GM18951 (cell line): ENCODE results near the gene C1orf167.
"Not testable (repeated sequence)": the region's sequence is repeated elsewhere in the genome, so short reads cannot be mapped to it uniquely, and the experiment has no call there.

Experiments
- POLR2A ChIP-seq: IDR thresholded peaks from 4 replicates; pipeline ENCODE4 v1.6.1; 2011; ENCODE audit warnings: mild to moderate bottlenecking; ENCODE audit not compliant: insufficient read length, insufficient read depth; ENCODE audit errors: extremely low read depth
- in situ Hi-C: fragments of 300-500 bp; cut with MboI; formaldehyde crosslinking; loops from one replicate; pipeline ENCODE4 v1.12.0; 2022; ENCODE audit warnings: low sequenced_read_pairs, mixed read lengths, inconsistent platforms; ENCODE audit not compliant: unreplicated experiment

C1orf167 gene

GRCh38 chr1:11797525-11798216 lies 35.7 kb downstream of the C1orf167 start:
- TF ChIP-seq POLR2A: no peak
- in situ Hi-C loops: no loop called here

GRCh38 chr1:11799099-11799498 lies 37.1 kb downstream of the C1orf167 start:
- no peak for TF ChIP-seq POLR2A
- in situ Hi-C loops: no loop called here

- no peak for TF ChIP-seq POLR2A
- in situ Hi-C loops: no loop called here
Observed at GRCh38 chr1:11799896-11800295, 37.9 kb downstream of the C1orf167 start.

GRCh38 chr1:11800391-11800755 lies 38.4 kb downstream of the C1orf167 start:
- in situ Hi-C loops: no loop called here
- TF ChIP-seq POLR2A: no peak

- in situ Hi-C loops: no loop called here
- no peak for TF ChIP-seq POLR2A
Observed at GRCh38 chr1:11800756-11801433, 38.9 kb downstream of the C1orf167 start.

GRCh38 chr1:11802616-11802972 lies 40.6 kb downstream of the C1orf167 start:
- no peak for TF ChIP-seq POLR2A
- in situ Hi-C loops: no loop called here

- in situ Hi-C loops: no loop called here
Observed at GRCh38 chr1:11802973-11803885, 41.2 kb downstream of the C1orf167 start.

GRCh38 chr1:11803924-11804665 lies 42.1 kb downstream of the C1orf167 start:
- in situ Hi-C loops: not testable (repeated sequence)

More at GRCh38 chr1:11802973-11803885, 41.2 kb downstream of the C1orf167 start:
- no peak for TF ChIP-seq POLR2A

- in situ Hi-C loops: no loop called here
Observed at GRCh38 chr1:11804666-11805421, 42.9 kb downstream of the C1orf167 start.

GRCh38 chr1:11805422-11806306 lies 43.7 kb downstream of the C1orf167 start, which contains the start of the genes CLCN6 and MTHFR:
TSS of gene CLCN6 (plus strand) at chr1:11806191. CDS start at chr1:11806263, 72 bp downstream.
TSS of gene MTHFR (minus strand) at chr1:11805964. CDS start at chr1:11803116, 2,848 bp downstream.
- peak; percentile 91 for TF ChIP-seq POLR2A
- in situ Hi-C loops: no loop called here

More at GRCh38 chr1:11804666-11805421, 42.9 kb downstream of the C1orf167 start:
- no peak for TF ChIP-seq POLR2A

GRCh38 chr1:11806307-11806936 lies 44.4 kb downstream of the C1orf167 start:
- TF ChIP-seq POLR2A: no peak
- in situ Hi-C loops: no loop called here

GRCh38 chr1:11807133-11807532 lies 45.1 kb downstream of the C1orf167 start:
- TF ChIP-seq POLR2A: no peak
- in situ Hi-C loops: no loop called here
